DND-41 (cell line): ENCODE data around the gene MCTP1.

Source experiments
- CTCF ChIP-seq: IDR thresholded peaks from 2 replicates; pipeline ENCODE4 v1.5.1; 2012; ENCODE audit warnings: borderline replicate concordance, low read length, moderate library complexity, mild to moderate bottlenecking; ENCODE audit not compliant: poor library complexity, severe bottlenecking; ENCODE audit errors: extremely low read depth
- EZH2 ChIP-seq: IDR thresholded peaks from 3 replicates; pipeline ENCODE4 v1.6.1; 2012; ENCODE audit warnings: borderline replicate concordance, low read depth, mild to moderate bottlenecking, moderate library complexity, low read length, inconsistent platforms; ENCODE audit not compliant: severe bottlenecking

DNA sequence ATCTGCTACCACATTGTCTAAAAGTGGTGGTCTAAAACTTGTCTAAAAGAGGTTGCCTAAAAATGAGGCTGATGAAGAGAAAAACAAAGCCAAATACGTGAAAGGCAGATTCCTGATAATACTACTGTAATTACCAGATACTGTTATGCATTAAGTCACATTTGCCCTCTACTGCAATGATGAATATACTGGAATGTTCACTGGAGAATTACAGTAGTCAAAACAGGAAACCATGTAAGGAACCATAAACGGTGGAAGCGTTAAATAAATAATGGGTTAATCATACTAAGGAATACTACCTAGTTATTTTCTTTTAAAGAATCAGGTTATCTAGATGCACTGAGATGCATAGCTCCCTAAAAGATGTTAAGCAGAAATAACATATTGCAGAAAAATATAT, 201.3 kb downstream of the MCTP1 start:
- TF ChIP-seq CTCF: no peak
- TF ChIP-seq EZH2: no peak
